H1 (cell line): ENCODE data around the gene EML5. TPM values are rescaled to one million over a fixed set of nuclear protein-coding genes. Genes with fewer than 3 reads are reported as not detected.

Source experiments
- CTCF ChIA-PET: fragments of 300-600 bp; sonication (Branson Sonifier 250); formaldehyde crosslinking; loops from one replicate; lab custom pipeline; 2021; ENCODE audit not compliant: partially characterized antibody; lab: Charles Lee
- POLR2A ChIA-PET: fragments of 300-600 bp; sonication (Branson Sonifier 250); formaldehyde crosslinking; loops from one replicate; lab custom pipeline; 2021; ENCODE audit warnings: inconsistent platforms; ENCODE audit not compliant: partially characterized antibody; lab: Charles Lee
- DNase-seq, 2 experiments: peaks; one replicate each; pipeline versions ENCODE4 v3.0.0 to v3.0.0-alpha.2; 2010 to 2022; ENCODE audit warnings: low spot score in 2 of 2, low read depth in 1 of 2, mixed read lengths in 1 of 2
- FAIRE-seq: peaks from 2 replicates; lab custom pipeline; 2011; peaks lifted over from hg19 to GRCh38; lab: Jason Lieb, UNC
- H2AFZ ChIP-seq: 2 replicates; pipeline ENCODE4 v1.8.1; 2012; ENCODE audit warnings: low read length, inconsistent platforms
- H2AK5ac ChIP-seq: 2 replicates; pipeline ENCODE4 v1.6.1; 2013; ENCODE audit warnings: low read depth, low read length
- H2BK120ac ChIP-seq: replicated peaks from 2 replicates; pipeline ENCODE3; 2013; ENCODE audit warnings: low read depth, low read length, inconsistent platforms
- H2BK12ac ChIP-seq: 2 replicates; pipeline ENCODE4 v1.6.1; 2013; ENCODE audit warnings: low read depth, low read length
- H2BK15ac ChIP-seq: 2 replicates; pipeline ENCODE4 v1.6.1; 2013; ENCODE audit warnings: low read length
- H2BK20ac ChIP-seq: 2 replicates; pipeline ENCODE4 v1.6.1; 2013; ENCODE audit warnings: low read length
- H2BK5ac ChIP-seq: 2 replicates; pipeline ENCODE4 v1.6.1; 2013; ENCODE audit warnings: low read depth, low read length
- H3K14ac ChIP-seq: 2 replicates; pipeline ENCODE4 v1.6.1; 2013; ENCODE audit warnings: inconsistent platforms; ENCODE audit not compliant: insufficient read length
- H3K18ac ChIP-seq: 2 replicates; pipeline ENCODE4 v1.6.1; 2013; ENCODE audit warnings: low read length; ENCODE audit errors: extremely low read depth
- H3K23ac ChIP-seq: 2 replicates; pipeline ENCODE4 v1.6.1; 2013; ENCODE audit warnings: inconsistent platforms; ENCODE audit not compliant: insufficient read length
- H3K23me2 ChIP-seq: 2 replicates; pipeline ENCODE4 v1.6.1; 2013; ENCODE audit warnings: low read depth, low read length
- H3K27ac ChIP-seq: 2 replicates; pipeline ENCODE4 v1.6.1; 2011; ENCODE audit warnings: low read depth, low read length, inconsistent platforms
- H3K27me3 ChIP-seq, 4 experiments: replicated peaks in 1 of 4; 1 replicate in 1 of 4; 2 replicates in 3 of 4; pipeline versions ENCODE4 v1.6.1 to v1.8.1; 2011 to 2013; ENCODE audit warnings: low read length in 3 of 4, mild to moderate bottlenecking in 3 of 4, inconsistent platforms in 2 of 4, mixed read lengths in 2 of 4, moderate library complexity in 1 of 4; ENCODE audit not compliant: control insufficient read depth in 3 of 4, insufficient read depth in 3 of 4; ENCODE audit errors: extremely low read depth in 1 of 4
- H3K36me3 ChIP-seq, 4 experiments: 2 replicates each; pipeline versions ENCODE4 v1.6.1 to v1.8.1; 2011 to 2013; ENCODE audit warnings: mild to moderate bottlenecking in 4 of 4, low read length in 3 of 4, moderate library complexity in 2 of 4, control low read depth in 1 of 4, inconsistent platforms in 1 of 4; ENCODE audit not compliant: insufficient read depth in 4 of 4, control insufficient read depth in 2 of 4
- H3K4ac ChIP-seq: replicated peaks from 2 replicates; pipeline ENCODE3; 2013; ENCODE audit warnings: low read length, low read depth, mixed read lengths, inconsistent platforms; ENCODE audit not compliant: insufficient read length
- H3K4me1 ChIP-seq, 4 experiments: replicated peaks in 1 of 4; 1 replicate in 1 of 4; 2 replicates in 3 of 4; pipeline versions ENCODE4 v1.6.1 to v1.8.1; 2011 to 2013; ENCODE audit warnings: low read length in 3 of 4, inconsistent platforms in 2 of 4, mixed read lengths in 1 of 4; ENCODE audit not compliant: insufficient read depth in 4 of 4, control insufficient read depth in 3 of 4
- H3K4me2 ChIP-seq, 2 experiments: 2 replicates each; pipeline versions ENCODE4 v1.6.1 to v1.8.1; 2011 to 2013; ENCODE audit warnings: low read depth in 2 of 2, low read length in 2 of 2, control low read depth in 1 of 2, inconsistent platforms in 1 of 2, mild to moderate bottlenecking in 1 of 2; ENCODE audit not compliant: insufficient read depth in 1 of 2
- H3K4me3 ChIP-seq, 4 experiments: fragments of 200-600, 300-600 bp in 1 of 4; sonication (generic), shearing (Covaris generic), sonication (Bioruptor Twin) in 1 of 4; 2 replicates each; pipeline versions ENCODE4 v1.5.1 to v1.8.1; 2011 to 2016; ENCODE audit warnings: low read length in 4 of 4, low read depth in 3 of 4, control low read depth in 2 of 4, inconsistent platforms in 2 of 4, mild to moderate bottlenecking in 2 of 4, mixed read lengths in 1 of 4, moderate library complexity in 1 of 4; ENCODE audit not compliant: insufficient read depth in 2 of 4; ENCODE audit errors: extremely low read depth in 1 of 4
- H3K56ac ChIP-seq: replicated peaks from 2 replicates; pipeline ENCODE3; 2013; ENCODE audit warnings: low read depth, mild to moderate bottlenecking, mixed read lengths, low read length, inconsistent platforms; ENCODE audit not compliant: insufficient read length
- H3K79me1 ChIP-seq: 2 replicates; pipeline ENCODE4 v1.6.1; 2013; ENCODE audit warnings: low read depth, low read length, control low read depth
- H3K79me2 ChIP-seq, 2 experiments: 2 replicates each; pipeline versions ENCODE4 v1.6.1 to v1.8.1; 2012 to 2013; ENCODE audit warnings: low read length in 2 of 2, mild to moderate bottlenecking in 2 of 2, inconsistent platforms in 1 of 2; ENCODE audit not compliant: insufficient read depth in 2 of 2, control insufficient read depth in 1 of 2
- H3K9ac ChIP-seq, 4 experiments: replicated peaks in 1 of 4; 1 replicate in 1 of 4; 2 replicates in 3 of 4; pipeline versions ENCODE4 v1.6.1 to v1.8.1; 2011 to 2013; ENCODE audit warnings: low read depth in 3 of 4, low read length in 3 of 4, control low read depth in 2 of 4, mild to moderate bottlenecking in 2 of 4, moderate library complexity in 2 of 4, inconsistent platforms in 1 of 4; ENCODE audit errors: extremely low read depth in 1 of 4
- H3K9me3 ChIP-seq, 2 experiments: 2 replicates each; pipeline versions ENCODE4 v1.6.1 to v1.8.1; 2012 to 2013; ENCODE audit warnings: mild to moderate bottlenecking in 2 of 2, moderate library complexity in 2 of 2, control low read depth in 1 of 2, inconsistent platforms in 1 of 2, low read depth in 1 of 2, low read length in 1 of 2, mixed read lengths in 1 of 2; ENCODE audit not compliant: insufficient read depth in 2 of 2
- H4K20me1 ChIP-seq, 2 experiments: replicated peaks in 1 of 2; 2 replicates each; pipeline versions ENCODE3 to v1.8.1; 2011 to 2013; ENCODE audit warnings: inconsistent platforms in 2 of 2, low read length in 2 of 2, mild to moderate bottlenecking in 1 of 2; ENCODE audit not compliant: insufficient read depth in 2 of 2, control insufficient read depth in 1 of 2
- H4K5ac ChIP-seq: 2 replicates; pipeline ENCODE4 v1.6.1; 2013; ENCODE audit warnings: low read length, low read depth, mixed read lengths, inconsistent platforms; ENCODE audit not compliant: insufficient read length
- H4K8ac ChIP-seq: 2 replicates; pipeline ENCODE4 v1.8.0; 2013; ENCODE audit warnings: mild to moderate bottlenecking, moderate library complexity, low read length, inconsistent platforms; ENCODE audit not compliant: insufficient read depth; ENCODE audit errors: extremely low read depth
- H4K91ac ChIP-seq: replicated peaks from 2 replicates; pipeline ENCODE3; 2013; ENCODE audit warnings: low read length, mixed read lengths, inconsistent platforms; ENCODE audit not compliant: insufficient read length
- BACH1 ChIP-seq: IDR thresholded peaks from 2 replicates; pipeline ENCODE4 v1.6.1; 2012; ENCODE audit warnings: low read length, improper control_type of control experiment
- GTF2F1 ChIP-seq: IDR thresholded peaks from 2 replicates; pipeline ENCODE4 v1.6.1; 2012; ENCODE audit warnings: low read depth, low read length, improper control_type of control experiment, borderline replicate concordance
- JUN ChIP-seq: IDR thresholded peaks from 2 replicates; pipeline ENCODE4 v1.6.1; 2011; ENCODE audit warnings: low read depth, mild to moderate bottlenecking, improper control_type of control experiment, low read length
- JUND ChIP-seq: IDR thresholded peaks from 2 replicates; pipeline ENCODE4 v1.6.1; 2011; ENCODE audit warnings: mild to moderate bottlenecking, improper control_type of control experiment, low read length
- POU5F1 ChIP-seq: IDR thresholded peaks from 2 replicates; pipeline ENCODE4 v1.6.1; 2011; ENCODE audit warnings: low read depth, mild to moderate bottlenecking, low read length, moderate library complexity
- RNF2 ChIP-seq: fragments of 200-900, 300-1000 bp; sonication (generic); IDR thresholded peaks from 2 replicates; pipeline ENCODE4 v1.7.1; 2016; ENCODE audit warnings: borderline replicate concordance, low read depth, mild to moderate bottlenecking, antibody characterized with exemption, low read length; ENCODE audit not compliant: poor library complexity, severe bottlenecking; ENCODE audit errors: missing control alignments
- RXRA ChIP-seq: IDR thresholded peaks from 2 replicates; pipeline ENCODE4 v1.6.1; 2011; ENCODE audit warnings: low read depth, mild to moderate bottlenecking, low read length, moderate library complexity; ENCODE audit not compliant: insufficient read depth
- SIX5 ChIP-seq: IDR thresholded peaks from 2 replicates; pipeline ENCODE4 v1.6.1; 2011; ENCODE audit warnings: mild to moderate bottlenecking, low read depth, low read length
- USF2 ChIP-seq: IDR thresholded peaks from 2 replicates; pipeline ENCODE4 v1.6.1; 2011; ENCODE audit warnings: low read length, improper control_type of control experiment
- WGBS, 2 experiments: shearing (Covaris generic) in 1 of 2; methylation state at CpG; one replicate each; pipeline versions ENCODE4 v1.1.6 to v1.1.7; 2013 to 2015; ENCODE audit warnings: low lambda C conversion rate in 2 of 2, mixed read lengths in 2 of 2, inconsistent platforms in 1 of 2, low coverage in 1 of 2, missing lambda C conversion rate in 1 of 2; ENCODE audit not compliant: insufficient replicate concordance in 2 of 2, insufficient coverage in 1 of 2, insufficient read length in 1 of 2; ENCODE audit errors: extremely low coverage in 1 of 2, missing lambda C conversion rate in 1 of 2; 5-methylcytosine and 5-hydroxymethylcytosine counted together
- polyA plus RNA-seq, 7 experiments: library from polyadenylated mRNA; depleted of rRNA in 3 of 7; stranded (reverse) in 5 of 7; unstranded in 2 of 7; fragments of >200 nt in 5 of 7; fragments of 200-250 nt in 2 of 7; gene quantifications; 1 replicate in 5 of 7; 2 replicates in 1 of 7; 4 replicates in 1 of 7; pipeline versions ENCODE4 v1.2.1 to v1.2.3, GENCODE V29; 2011 to 2013; ENCODE audit warnings: missing spikeins in 2 of 7, mixed read lengths in 2 of 7
- total RNA-seq: library from RNA; stranded (reverse); fragmentation: NEBNext Ultra II Directional; extraction: Animal tissue kit (Norgen Biotek cat#: 25700); gene quantifications from 2 replicates; pipeline ENCODE4 v1.2.1, GENCODE V29; 2021

The EML5 gene
- total and polyA plus RNA-seq, 2 of the 8 experiments (the other 6 are each of a cell fraction or from before 2014, with no cell fraction given): 0.39 to 0.88 TPM

GRCh38 chr14:88707088-88707487 is 85.7 kb downstream of the EML5 start:
- no peaks in the 10 kb centered on the region for H3K4me1 ChIP-seq
- TF ChIP-seq USF2 (no peak), JUND (no peak), POU5F1 (no peak), BACH1 (no peak), RNF2 (no peak), SIX5 (no peak), JUN (no peak), RXRA (no peak), GTF2F1 (no peak)
- CTCF ChIA-PET: interaction anchor here (0.7 kb wide), 1 partner anchor 27 kb away, joined by 3 read pairs; no protein-coding TSS in a partner anchor

More at GRCh38 chr14:88707088-88707487, 85.7 kb downstream of the EML5 start:
- no peak overlapping the region for H4K5ac ChIP-seq
- no peak overlapping the region for H2BK5ac ChIP-seq
- no peak overlapping the region for H2BK15ac ChIP-seq
- H3K23me2 ChIP-seq: no peaks in the 10 kb centered on the region
- H3K27ac ChIP-seq: no peak overlapping the region
- H3K9ac ChIP-seq: no peak overlapping the region
- H2AFZ ChIP-seq: no peak overlapping the region
- no peaks in the 10 kb centered on the region for H3K9me3 ChIP-seq
- no peak overlapping the region for H4K91ac ChIP-seq
- POLR2A ChIA-PET: no interaction called here
- H4K20me1 ChIP-seq: no peaks in the 10 kb centered on the region
- no peak overlapping the region for H3K14ac ChIP-seq
- H3K4ac ChIP-seq: no peak overlapping the region
- no peak overlapping the region for H3K56ac ChIP-seq
- H2AK5ac ChIP-seq: no peak overlapping the region
- no peak overlapping the region for H3K23ac ChIP-seq
- H3K79me1 ChIP-seq: no peaks in the 10 kb centered on the region
- no peak overlapping the region for H2BK20ac ChIP-seq
- H2BK12ac ChIP-seq: no peak overlapping the region
- no peak overlapping the region for H2BK120ac ChIP-seq
- FAIRE-seq (no peak), DNase-seq (no peak)
- no peaks in the 10 kb centered on the region for H3K79me2 ChIP-seq
- H3K4me3 ChIP-seq: no peak overlapping the region
- no peaks in the 10 kb centered on the region; a peak in 1 of 8 replicates for H3K36me3 ChIP-seq
- no peak overlapping the region for H3K4me2 ChIP-seq
- H4K8ac ChIP-seq: no peak overlapping the region
- WGBS, 2 experiments: 86% methylated on average over 1 of the region's 1 CpG; no CpG with 5 or more reads in 1 of the 2 experiments
- no peaks in the 10 kb centered on the region for H3K27me3 ChIP-seq
- no peak overlapping the region for H3K18ac ChIP-seq
